MCF 10A (cell line): Measurements from ENCODE around the gene NTM. TPM values are rescaled to one million over a fixed set of nuclear protein-coding genes. Genes with fewer than 3 reads are reported as not detected.

Experiments used
- BruUV-seq: library from RNA; stranded (reverse); fragments of 400-500 nt; replicated peaks from 2 replicates; lab custom pipeline; 2021; lab: Mats Ljungman, UMichigan
- CTCF ChIA-PET: fragments of 300-600 bp; sonication (Branson Sonifier 250); formaldehyde crosslinking; extraction: SDS; loops from one replicate; lab custom pipeline; 2021; ENCODE audit warnings: antibody characterized with exemption, inconsistent platforms; lab: Yijun Ruan, JAX
- POLR2A ChIA-PET: fragments of 300-600, 350-650 bp; sonication (Branson Sonifier 250); formaldehyde crosslinking; extraction: SDS; loops from one replicate; lab custom pipeline; 2020; ENCODE audit warnings: antibody characterized with exemption, inconsistent platforms; lab: Yijun Ruan, JAX
- DNase-seq: peaks from one replicate; pipeline ENCODE4 v3.0.0-alpha.2; 2018; ENCODE audit not compliant: unreplicated experiment
- H3K27ac Mint-ChIP-seq: one replicate; pipeline ENCODE4 v1.8.0; 2022; ENCODE audit warnings: mild to moderate bottlenecking, low read depth, mixed read lengths; ENCODE audit not compliant: unreplicated experiment
- H3K27me3 Mint-ChIP-seq: one replicate; pipeline ENCODE4 v1.8.0; 2022; ENCODE audit warnings: mixed read lengths; ENCODE audit not compliant: insufficient read depth, unreplicated experiment
- H3K36me3 Mint-ChIP-seq: one replicate; pipeline ENCODE4 v1.8.0; 2022; ENCODE audit warnings: mild to moderate bottlenecking, moderate library complexity, mixed read lengths; ENCODE audit not compliant: insufficient read depth, unreplicated experiment
- H3K4me1 Mint-ChIP-seq: one replicate; pipeline ENCODE4 v1.8.0; 2022; ENCODE audit warnings: mixed read lengths; ENCODE audit not compliant: insufficient read depth, unreplicated experiment
- H3K4me3 Mint-ChIP-seq: one replicate; pipeline ENCODE4 v1.8.0; 2022; ENCODE audit warnings: mild to moderate bottlenecking, moderate library complexity, mixed read lengths; ENCODE audit not compliant: unreplicated experiment
- H3K9me3 Mint-ChIP-seq: one replicate; pipeline ENCODE4 v1.8.0; 2022; ENCODE audit warnings: mixed read lengths; ENCODE audit not compliant: unreplicated experiment
- intact Hi-C: fragments of 100-400 bp; cut with micrococcal nuclease; formaldehyde crosslinking; loops from 2 replicates; pipeline ENCODE4 v1.14.1; 2022
- total RNA-seq: library from RNA; stranded (reverse); gene quantifications from 2 replicates; pipeline ENCODE4 v1.2.3, GENCODE V29; 2022
- TF ChIP-seq, protein P1 (sequence below): fragments of 200-600 bp; IDR thresholded peaks from one replicate; pipeline ENCODE4 v1.8.0; 2022; ENCODE audit warnings: antibody characterized with exemption, mild to moderate bottlenecking; ENCODE audit not compliant: unreplicated experiment

The NTM gene
- total RNA-seq, 1 experiment from 2014 or later: not detected

DNA sequence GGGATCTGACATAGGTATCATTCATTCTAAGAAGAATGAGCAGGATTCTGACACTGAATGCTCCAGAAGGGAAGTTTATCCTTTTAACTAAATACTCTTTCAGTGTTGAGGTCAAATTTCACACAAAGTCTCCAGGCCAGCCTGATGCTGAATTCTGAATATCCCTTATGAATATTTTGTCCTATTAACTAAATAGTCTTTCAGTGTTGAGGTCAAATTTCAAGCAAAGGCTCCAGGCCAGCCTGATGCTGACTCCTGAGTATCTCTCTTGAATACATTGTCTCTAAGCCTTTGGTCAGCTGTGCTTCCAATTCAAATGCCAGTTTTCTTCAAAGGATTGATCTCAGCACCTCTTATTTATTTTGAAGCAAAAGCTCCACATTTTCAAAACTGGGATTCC lies 676.8 kb downstream of the NTM start:
- Mint-ChIP-seq H3K36me3 (no peaks in the 10 kb centered on the region), H3K27me3 (no peaks in the 10 kb centered on the region), H3K4me1 (no peaks in the 10 kb centered on the region), H3K4me3 (no peak overlapping the region), H3K9me3 (peaks cover 41% of the 10 kb centered on the region), H3K27ac (no peak overlapping the region)
- no peak for DNase-seq
- BruUV-seq: no TSS peak
- TF ChIP-seq, protein P1, sequence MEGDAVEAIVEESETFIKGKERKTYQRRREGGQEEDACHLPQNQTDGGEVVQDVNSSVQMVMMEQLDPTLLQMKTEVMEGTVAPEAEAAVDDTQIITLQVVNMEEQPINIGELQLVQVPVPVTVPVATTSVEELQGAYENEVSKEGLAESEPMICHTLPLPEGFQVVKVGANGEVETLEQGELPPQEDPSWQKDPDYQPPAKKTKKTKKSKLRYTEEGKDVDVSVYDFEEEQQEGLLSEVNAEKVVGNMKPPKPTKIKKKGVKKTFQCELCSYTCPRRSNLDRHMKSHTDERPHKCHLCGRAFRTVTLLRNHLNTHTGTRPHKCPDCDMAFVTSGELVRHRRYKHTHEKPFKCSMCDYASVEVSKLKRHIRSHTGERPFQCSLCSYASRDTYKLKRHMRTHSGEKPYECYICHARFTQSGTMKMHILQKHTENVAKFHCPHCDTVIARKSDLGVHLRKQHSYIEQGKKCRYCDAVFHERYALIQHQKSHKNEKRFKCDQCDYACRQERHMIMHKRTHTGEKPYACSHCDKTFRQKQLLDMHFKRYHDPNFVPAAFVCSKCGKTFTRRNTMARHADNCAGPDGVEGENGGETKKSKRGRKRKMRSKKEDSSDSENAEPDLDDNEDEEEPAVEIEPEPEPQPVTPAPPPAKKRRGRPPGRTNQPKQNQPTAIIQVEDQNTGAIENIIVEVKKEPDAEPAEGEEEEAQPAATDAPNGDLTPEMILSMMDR: no peak
- intact Hi-C loops: no loop called here
- ChIA-PET CTCF (no interaction called here), POLR2A (no interaction called here)

DNA sequence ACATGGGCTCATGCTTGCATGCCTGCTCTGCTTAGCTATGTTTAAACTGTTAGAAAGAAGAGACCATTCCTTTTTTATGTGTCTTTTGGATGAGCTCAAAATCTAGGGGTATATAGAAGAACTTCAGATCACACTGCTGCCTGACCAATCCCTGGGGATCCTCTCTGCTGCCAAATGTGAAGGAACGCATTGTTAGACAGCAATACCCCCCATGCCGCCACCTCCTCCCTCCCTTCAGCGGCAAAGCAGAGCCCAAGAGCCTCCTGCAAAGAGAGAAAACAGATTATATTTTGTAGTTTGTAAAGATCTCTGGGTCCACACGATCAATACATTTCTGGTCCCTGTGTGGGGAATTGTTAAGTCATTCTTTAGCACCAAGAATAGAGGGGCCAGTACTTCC lies 677.6 kb downstream of the NTM start:
- CTCF ChIA-PET: no interaction called here
- POLR2A ChIA-PET: interaction anchor here (0.6 kb wide), 1 partner anchor 14 kb away, joined by 4 read pairs; no protein-coding TSS in a partner anchor
- intact Hi-C loops: no loop called here
- no TSS peak for BruUV-seq
- Mint-ChIP-seq H3K27me3 (no peaks in the 10 kb centered on the region), H3K4me3 (no peak overlapping the region), H3K36me3 (no peaks in the 10 kb centered on the region), H3K27ac (no peak overlapping the region), H3K4me1 (no peaks in the 10 kb centered on the region), H3K9me3 (peaks cover 41% of the 10 kb centered on the region)
- TF ChIP-seq, protein P1: no peak
- DNase-seq: no peak

DNA sequence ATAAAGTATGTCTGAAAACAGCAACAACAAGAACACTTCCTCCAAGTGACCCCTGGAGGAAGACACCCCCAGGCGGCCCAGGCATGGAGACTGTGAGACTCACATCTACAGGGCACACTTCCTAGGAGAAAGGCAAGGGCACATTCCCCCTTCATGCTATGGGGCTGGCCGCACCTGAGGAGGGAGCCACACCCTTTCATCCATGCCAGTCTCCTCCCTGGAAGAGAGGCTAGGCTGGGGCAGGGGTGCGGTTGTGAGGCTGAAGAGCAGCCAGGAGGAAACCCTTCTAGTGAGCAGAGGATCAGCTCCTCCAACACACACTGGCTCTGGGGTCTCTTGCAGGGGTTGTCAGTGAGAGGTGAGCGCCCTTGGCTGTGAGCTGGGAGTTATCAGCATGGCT lies 678.8 kb downstream of the NTM start:
- no peak overlapping the region for H3K4me3 Mint-ChIP-seq

DNA sequence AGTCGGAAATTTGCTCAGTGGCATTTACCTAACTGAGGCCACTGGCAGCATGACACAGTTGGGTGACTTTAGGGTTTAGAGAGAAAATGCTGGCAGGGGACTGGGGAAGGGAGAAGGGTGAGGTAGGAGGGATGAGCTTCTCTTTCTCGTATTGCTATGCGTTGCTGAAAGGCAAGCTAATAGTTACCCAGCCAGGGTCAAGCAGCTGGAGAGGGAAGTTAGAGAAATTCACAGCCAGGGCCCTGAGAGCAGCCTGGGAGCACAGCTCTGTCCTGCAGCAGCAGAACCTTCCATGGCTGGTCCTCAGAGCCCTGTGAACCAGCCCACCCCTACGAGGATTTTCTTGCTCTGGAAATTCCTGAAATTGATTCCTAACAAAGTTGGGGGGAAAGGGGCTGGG lies 679.6 kb downstream of the NTM start:
- H3K4me3 Mint-ChIP-seq: no peak overlapping the region
- H3K27ac Mint-ChIP-seq: no peak overlapping the region
- POLR2A ChIA-PET: no interaction called here
- no peaks in the 10 kb centered on the region for H3K27me3 Mint-ChIP-seq
- TF ChIP-seq, protein P1: no peak
- CTCF ChIA-PET: interaction anchor here (0.6 kb wide), 1 partner anchor 773 kb away, joined by 3 read pairs; no protein-coding TSS in a partner anchor
- BruUV-seq: no TSS peak
- H3K36me3 Mint-ChIP-seq: no peaks in the 10 kb centered on the region
- DNase-seq: no peak
- H3K9me3 Mint-ChIP-seq: peaks cover 33% of the 10 kb centered on the region
- intact Hi-C loops: no loop called here
- no peaks in the 10 kb centered on the region for H3K4me1 Mint-ChIP-seq

More for the DNA sequence above, 678.8 kb downstream of the NTM start:
- Mint-ChIP-seq H3K4me1 (no peaks in the 10 kb centered on the region), H3K27ac (no peak overlapping the region), H3K9me3 (peaks cover 31% of the 10 kb centered on the region), H3K27me3 (no peaks in the 10 kb centered on the region), H3K36me3 (no peaks in the 10 kb centered on the region)
- ChIA-PET POLR2A (no interaction called here), CTCF (no interaction called here)
- TF ChIP-seq, protein P1: no peak
- BruUV-seq: no TSS peak
- DNase-seq: no peak
- intact Hi-C loops: no loop called here
